Measurements from ENCODE around the gene MMD.
"Not testable (repeated sequence)": the region's sequence is repeated elsewhere in the genome, so short reads cannot be mapped to it uniquely, and the experiment has no call there.

The MMD gene, protein sequence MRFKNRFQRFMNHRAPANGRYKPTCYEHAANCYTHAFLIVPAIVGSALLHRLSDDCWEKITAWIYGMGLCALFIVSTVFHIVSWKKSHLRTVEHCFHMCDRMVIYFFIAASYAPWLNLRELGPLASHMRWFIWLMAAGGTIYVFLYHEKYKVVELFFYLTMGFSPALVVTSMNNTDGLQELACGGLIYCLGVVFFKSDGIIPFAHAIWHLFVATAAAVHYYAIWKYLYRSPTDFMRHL

GRCh38 chr17:55421179-55421934, at the start of gene MMD:
MMD (minus strand) TSS chr17:55421835; CDS start chr17:55421695, 140 bp downstream.
- peak in 1 of 2 experiments; percentile 64 for DNase-seq

GRCh38 chr17:55466671-55467070, 45.0 kb upstream of the MMD start:
- DNase-seq = no peak

DNA sequence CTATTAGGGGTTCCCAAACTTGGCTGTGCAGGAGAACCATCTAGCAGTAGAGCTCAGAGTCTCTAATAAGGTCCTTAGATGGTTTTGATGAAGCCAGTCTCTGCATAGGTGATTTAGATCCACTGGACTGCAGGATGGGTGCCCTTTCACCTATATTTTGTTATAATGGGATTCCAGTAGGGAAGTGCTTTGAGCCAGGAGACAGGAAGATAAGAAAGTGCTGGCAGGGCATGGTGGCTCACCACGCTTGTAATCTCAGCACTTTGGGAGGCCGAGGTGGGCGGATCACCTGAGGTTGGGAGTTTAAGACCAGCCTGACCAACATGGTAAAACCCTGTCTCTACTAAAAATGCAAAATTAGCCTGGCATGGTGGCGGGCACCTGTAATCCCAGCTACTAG, 44.1 kb upstream of the MMD start:
- not testable (repeated sequence) for DNase-seq

GRCh38 chr17:55463600-55463999, 42.0 kb upstream of the MMD start:
- no peak for DNase-seq

- DNase-seq = no peak
Observed at GRCh38 chr17:55462711-55463110, 41.1 kb upstream of the MMD start.

GRCh38 chr17:55462234-55462633, 40.6 kb upstream of the MMD start:
- DNase-seq = no peak

- DNase-seq = no peak
Observed at GRCh38 chr17:55458978-55459377, 37.3 kb upstream of the MMD start.

- DNase-seq = no peak
Observed at GRCh38 chr17:55458287-55458900, 36.8 kb upstream of the MMD start.

GRCh38 chr17:55456307-55457240, 34.9 kb upstream of the MMD start:
- DNase-seq = no peak

GRCh38 chr17:55454906-55455474, 33.4 kb upstream of the MMD start:
- DNase-seq = peak; percentile 9 to 12

GRCh38 chr17:55453839-55454557, 32.4 kb upstream of the MMD start:
- DNase-seq = no peak

DNA sequence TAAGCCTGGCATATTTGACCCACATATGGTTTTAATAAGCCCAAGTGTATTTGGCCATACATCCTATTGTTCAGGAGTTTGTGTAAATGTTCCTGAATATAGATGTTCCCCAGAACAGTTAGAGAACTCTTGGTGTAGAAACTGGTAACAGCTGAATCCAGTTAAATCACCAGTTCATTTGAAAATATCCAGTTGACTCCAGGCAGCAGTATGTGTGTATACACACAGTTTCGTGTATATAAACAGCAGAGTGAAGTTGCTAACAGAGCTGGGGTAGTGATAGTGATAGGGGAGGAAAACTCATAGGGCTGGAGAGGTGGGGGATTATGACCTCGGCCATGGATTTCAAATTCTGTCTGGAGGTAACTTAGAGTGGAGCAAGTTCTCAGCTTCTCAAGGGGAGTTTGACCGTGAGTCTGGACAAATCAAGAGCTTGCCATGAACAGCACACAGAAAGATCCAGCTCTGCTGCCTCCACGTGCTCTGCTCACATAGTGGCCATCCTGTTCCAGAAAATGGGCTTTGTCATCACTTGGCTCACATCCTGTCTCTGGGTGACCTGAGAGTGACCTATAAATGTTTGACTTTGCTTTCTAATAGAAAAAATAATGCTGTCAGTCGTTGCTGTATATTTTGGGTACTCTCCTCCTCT, 30.6 kb upstream of the MMD start:
- no peak for DNase-seq

DNA sequence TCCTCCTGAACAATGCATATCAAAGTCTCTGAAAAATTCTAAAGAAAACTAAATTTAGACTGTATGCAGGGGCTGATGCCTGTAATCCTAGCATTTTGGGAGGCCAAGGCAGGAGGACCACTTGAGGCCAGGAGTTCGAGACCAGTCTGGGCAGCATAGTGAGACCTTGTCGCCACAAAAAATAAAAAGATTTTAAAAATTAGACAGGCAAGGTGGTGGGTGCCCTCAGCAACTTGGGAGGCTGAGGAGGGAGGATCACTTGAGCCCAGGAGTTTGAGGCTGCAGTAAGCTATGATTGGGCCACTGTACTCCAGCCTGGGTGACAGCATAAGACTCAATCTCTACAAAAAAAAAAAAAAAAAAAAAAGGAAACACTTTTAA, 30.1 kb upstream of the MMD start:
- DNase-seq = no peak

GRCh38 chr17:55451203-55451641, 29.6 kb upstream of the MMD start:
- no peak for DNase-seq

DNA sequence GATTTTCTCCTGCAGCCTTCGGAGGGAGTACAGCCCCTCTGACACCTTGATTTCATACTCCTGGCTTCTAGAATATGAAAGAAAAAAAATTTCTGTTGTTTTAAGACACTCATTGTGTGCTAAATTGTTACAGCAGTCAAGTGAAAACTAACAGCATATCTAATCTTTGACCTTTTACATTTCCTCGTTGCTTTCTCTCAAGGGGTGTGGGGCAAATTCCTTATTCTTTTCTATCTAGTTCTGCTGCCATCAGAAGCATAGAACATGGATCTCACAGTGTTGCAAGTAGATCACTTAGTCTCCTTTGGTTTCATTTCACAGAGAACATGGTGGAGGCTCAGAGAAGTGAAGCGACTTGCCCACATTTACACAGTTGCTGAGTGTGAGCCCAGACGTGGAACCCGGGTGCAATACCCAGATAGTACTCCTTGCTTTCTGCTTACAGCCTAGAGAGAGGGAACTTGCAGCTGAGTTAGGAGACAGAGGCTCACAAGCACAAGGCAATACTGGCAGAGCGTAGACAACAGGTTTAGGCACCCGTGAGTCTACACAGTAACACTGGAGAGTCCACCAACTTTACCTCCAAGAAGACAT, 28.7 kb upstream of the MMD start:
- DNase-seq = no peak

- no peak for DNase-seq
Observed at GRCh38 chr17:55448681-55449080, 27.0 kb upstream of the MMD start.

- DNase-seq = no peak
Observed at GRCh38 chr17:55446581-55447205, 25.1 kb upstream of the MMD start.

GRCh38 chr17:55446004-55446403, 24.4 kb upstream of the MMD start:
- not testable (repeated sequence) for DNase-seq

DNA sequence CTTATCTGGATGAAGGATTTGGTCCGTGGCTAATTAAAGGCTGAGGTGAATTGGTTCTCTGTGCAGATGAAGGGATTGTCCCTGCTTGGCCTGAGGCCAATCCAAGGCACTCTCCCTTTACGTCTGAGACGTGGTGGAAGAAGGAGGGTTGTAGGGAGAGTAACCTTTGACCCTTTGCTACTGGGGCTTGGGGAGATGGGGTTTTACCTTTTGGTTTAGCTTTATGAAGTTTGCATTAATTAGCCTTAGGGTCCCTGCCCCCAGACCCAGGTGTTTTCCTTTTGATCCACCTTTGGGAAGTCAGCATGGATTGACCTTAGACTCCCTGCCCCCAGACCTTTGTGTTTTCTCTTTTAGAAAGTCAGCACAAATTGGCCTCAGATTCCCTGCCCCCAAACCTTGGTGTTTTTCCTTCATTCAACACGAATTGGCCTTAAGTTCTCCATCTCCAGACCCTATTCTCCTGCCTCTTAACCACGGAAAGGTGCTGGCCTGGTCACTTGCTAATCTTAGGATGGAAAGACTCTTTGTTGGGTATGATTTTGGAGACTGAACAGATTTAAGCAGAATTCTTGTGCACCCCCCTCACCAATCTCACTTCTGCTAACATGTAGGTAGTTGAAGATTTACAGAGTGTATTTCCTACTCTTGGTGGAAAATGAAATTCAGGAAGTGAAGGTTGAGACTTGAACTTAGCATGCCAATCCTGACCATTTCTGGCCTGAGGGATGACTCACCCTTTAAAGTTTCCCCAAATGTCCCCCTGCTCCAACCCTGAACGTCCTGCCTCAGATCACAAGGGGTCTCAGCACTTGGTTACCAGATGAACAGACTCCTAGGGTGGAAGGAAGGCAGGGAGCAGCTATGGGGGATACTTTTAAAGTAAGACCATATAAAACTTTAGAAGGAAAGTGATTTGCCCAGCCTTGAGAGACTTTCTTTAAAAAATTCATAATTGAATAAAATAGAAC, 23.1 kb upstream of the MMD start:
- no peak for DNase-seq
